HG03175 (cell line): ENCODE measurements around the gene CYP39A1.
"Not testable (repeated sequence)": the region's sequence is repeated elsewhere in the genome, so short reads cannot be mapped to it uniquely, and the experiment has no call there.

Source experiments
- ATAC-seq: cut with Tn5 transposase; IDR thresholded peaks from one replicate; pipeline ENCODE4 v1.9.1; 2021; ENCODE audit warnings: mild to moderate bottlenecking, moderate library complexity; ENCODE audit not compliant: unreplicated experiment

Gene CYP39A1

DNA sequence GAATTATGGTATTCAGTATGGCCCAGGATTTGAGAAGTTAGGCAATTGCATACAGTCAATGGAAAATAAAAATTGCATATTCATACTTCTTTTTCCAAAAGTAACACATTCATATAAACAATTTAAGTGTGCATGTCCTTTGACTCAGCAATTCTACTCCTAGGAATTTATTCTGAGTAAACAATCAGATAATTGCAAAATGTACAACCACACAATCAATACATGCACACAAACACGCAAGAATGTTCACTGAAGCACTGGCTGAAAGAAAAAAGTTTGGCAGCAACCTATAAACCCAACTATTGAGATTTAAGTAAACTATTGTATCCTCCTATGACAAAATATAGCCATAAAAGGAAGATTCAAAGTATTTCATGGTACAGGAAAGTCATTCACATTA, 1.6 kb downstream of the CYP39A1 start:
- no peak for ATAC-seq

DNA sequence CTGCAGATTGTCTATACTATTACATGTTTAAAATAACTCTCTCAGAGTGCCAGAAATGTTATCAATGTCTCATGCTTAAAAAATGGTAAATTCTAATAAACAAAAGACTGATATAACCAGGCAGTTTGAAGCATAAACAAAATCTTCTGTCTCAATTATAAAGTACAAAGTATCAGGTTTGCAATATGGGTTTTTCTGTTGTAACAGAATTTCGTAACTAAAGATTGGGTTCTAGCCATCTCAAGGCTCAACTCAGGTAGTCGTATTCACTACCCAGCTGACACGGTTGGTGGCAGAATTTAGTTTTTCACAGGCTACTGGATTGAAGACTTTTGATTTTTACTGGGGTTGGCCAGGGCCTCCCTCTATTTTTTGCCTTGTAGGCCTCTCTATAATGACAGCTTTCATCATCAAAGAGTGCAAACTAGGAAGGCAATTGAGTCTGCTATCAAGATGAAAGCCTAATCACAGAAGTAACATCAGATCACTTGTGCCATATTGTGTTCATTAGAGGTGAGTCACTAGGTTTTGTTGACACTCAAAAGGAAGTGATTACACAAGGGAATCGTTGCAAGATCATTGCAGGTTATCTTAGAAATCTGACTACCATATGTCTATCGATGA, 3.6 kb downstream of the CYP39A1 start:
- no peak for ATAC-seq

DNA sequence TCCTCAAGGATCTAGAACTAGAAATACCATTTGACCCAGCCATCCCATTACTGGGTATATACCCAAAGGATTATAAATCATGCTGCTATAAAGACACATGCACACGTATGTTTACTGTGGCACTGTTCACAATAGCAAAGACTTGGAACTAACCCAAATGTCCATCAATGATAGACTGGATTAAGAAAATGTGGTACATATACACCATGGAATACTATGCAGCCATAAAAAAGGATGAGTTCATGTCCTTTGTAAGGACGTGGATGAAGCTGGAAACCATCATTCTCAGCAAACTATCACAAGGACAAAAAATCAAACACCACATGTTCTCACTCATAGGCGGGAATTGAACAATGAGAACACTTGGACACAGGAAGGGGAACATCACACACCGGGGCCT, 4.5 kb downstream of the CYP39A1 start:
- not testable (repeated sequence) for ATAC-seq

DNA sequence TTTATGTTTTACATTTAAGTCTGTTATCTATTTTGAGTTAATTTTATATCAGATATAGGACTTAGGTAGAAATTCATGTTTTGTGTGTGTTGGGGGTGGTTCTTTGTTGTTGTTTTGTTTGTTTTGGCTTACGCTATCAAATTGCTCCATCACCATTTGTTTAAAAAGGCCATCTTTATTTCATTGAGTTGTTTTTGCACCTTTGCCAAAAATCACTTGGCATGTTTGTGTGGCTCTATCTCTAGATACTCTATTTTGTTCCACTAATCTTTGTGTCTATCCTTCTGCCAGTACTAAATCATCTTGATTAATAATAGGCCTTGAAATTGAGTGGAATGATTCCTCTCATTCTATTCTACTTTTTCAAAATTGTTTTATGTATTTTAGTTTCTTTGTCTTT, 7.4 kb downstream of the CYP39A1 start:
- no peak for ATAC-seq

DNA sequence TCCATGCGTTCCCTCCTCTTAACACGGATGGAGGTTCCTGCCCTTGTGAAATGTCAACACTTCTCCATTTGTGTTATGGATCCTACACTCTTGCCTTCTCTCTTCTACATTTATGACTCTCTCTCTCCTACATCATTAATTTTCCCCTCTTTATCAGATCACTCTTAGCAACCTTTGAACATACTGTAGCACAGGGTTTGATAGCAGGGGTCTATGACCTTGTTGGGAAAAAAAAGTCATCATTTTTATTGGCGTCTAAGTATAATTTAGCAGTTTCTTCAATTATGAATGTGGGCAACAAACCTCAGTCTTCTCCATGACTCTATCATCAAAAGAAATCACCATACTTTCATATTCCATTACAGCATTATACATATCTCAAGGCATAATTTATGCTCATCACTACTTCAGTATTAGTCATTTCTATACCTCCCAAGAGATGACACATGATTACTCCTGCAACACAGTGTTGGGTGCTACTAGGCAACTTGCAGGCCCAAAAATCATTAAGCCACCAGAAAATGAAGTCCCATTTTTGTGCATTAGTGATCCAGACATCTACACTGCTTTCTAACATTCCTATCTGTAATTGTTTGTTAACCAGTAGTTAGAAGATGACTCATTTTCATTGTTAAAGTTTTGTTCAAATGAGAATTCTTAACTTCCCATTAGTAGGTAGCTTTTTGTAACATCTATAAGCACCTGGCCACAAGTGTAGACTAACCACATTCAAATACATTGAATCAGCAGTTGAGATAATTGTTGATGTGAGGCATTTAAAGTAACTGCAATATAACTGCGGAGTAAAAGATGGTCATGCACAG, 9.5 kb downstream of the CYP39A1 start:
- ATAC-seq, result no peak

DNA sequence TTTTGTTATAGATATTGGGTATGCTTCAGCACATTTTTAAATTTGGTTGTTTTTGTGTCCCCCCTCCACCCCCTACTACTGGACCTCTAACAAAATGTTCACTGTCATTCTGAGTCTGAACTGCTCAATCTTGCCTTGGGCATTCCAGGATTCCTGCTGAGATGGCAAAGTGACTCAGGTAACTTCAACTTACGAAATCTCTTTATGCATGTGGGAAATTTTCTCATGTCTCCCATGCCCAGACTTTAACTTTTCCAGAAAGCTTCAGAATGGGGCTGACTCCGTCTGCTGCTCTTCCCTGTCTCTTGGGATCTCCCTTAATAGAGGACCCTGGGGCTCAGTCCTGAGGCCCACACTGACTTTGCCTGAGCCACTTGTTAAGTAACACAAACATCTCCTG, 14.0 kb downstream of the CYP39A1 start:
- no peak for ATAC-seq

DNA sequence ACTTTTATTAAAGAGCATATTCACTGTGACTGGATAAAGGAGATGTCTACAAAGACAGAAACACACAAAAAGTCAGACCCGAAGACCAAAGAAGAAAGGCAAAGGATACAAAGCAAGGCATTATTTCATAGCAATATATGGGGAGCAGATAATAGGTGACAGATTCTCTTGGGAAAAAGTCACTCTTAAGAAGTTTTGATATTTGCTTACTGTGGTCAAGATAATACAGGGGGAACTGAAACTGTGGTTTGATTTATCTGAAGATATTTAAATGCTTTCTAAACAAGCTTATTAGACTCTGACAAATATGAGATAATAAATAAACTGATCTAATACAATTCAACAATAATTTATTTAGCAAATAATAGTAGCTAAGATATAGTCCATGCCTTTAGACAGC, 14.7 kb downstream of the CYP39A1 start:
- no peak for ATAC-seq

DNA sequence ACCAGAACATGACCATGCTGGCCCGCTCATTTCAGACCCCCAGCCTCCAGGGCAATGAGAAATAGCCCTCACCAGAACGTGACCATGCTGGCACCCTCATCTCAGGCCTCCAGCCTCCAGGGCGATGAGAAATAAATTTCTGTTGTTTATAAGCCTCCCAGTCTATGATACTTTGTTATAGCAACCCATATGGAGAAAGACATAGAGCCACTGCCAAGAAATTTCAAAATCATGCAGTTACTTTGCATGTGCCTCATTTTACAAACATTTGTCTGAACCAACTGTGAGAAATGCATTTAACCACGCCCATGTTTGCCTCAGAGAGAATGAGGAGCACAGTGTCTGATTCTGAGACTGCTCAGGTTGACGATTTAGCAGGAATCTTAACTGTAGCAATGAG, 15.5 kb downstream of the CYP39A1 start:
- no peak for ATAC-seq

DNA sequence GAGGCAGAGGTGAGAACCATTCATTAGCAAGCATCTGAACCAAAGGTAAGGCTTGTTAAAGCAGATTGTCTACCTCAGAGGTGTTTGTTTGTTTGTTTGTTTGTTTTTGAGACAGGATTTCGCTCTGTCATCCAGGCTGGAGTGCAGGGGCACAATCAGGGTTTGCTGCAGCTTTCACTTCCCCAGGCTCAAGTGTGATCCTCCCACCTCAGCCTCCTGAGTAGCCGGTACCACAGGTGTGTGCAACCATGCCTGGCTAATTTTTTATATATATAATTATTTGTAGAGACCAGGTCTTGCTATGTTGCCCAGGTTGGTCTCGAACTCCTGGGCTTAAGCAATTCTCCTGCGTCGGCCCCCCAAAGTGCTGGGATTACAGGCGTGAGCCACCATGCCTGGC, 17.2 kb downstream of the CYP39A1 start:
- no peak for ATAC-seq

DNA sequence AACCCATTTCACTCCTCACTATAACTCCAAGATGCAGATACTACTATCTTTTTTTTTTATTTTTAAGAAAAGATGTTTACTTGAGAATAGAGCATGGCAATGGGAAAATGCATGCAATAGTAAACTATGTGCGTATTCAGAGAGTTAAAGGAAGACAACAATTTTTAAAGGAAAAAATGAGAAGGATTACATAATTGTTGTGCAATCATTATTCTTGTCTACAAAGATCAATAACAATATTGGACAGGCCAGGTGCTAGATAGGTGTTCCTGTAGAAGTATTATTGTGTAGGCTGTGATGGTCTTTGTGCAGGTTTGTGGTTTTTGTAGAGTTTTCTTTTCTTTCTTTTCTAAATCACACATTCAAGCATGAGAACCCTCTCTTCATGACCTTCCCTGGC, 20.6 kb downstream of the CYP39A1 start:
- ATAC-seq, result no peak

DNA sequence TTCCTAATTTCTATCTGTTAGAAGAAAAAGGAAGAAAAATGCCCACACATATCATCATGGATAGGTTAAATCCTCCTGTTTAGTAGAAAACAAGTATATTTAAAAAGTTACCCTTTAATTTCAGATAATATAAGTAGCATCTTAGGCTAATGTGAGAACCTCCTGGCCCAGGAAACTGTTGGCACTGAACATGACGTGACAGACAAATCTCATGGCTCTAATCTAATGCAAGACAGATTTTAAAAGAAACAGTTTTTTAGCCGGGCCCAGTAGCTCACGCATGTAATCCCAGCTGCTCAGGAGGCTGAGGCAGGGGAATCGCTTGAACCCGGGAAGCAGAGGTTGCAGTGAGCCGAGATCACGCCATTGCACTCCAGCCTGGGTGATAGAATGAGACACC, 22.9 kb downstream of the CYP39A1 start:
- no peak for ATAC-seq

DNA sequence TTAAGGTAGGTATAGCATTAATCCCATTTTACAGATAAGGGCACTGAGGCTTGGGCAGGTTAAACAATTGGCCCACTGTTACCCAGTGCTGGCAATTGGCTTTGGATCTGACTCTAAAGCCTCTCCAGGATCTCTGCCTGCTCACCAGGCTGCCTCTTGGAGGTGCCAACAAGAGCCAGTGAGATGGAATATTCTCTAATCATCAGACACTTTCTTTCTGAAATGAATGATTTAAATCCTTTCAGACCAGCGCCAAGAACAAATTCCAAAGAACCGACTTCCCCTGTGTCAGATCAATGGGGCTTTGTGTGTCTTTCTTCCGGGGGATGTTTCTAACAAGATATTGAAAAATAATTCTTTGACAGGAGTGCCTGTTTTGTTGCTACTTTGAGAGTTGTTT, 23.6 kb downstream of the CYP39A1 start:
- ATAC-seq, result no peak

DNA sequence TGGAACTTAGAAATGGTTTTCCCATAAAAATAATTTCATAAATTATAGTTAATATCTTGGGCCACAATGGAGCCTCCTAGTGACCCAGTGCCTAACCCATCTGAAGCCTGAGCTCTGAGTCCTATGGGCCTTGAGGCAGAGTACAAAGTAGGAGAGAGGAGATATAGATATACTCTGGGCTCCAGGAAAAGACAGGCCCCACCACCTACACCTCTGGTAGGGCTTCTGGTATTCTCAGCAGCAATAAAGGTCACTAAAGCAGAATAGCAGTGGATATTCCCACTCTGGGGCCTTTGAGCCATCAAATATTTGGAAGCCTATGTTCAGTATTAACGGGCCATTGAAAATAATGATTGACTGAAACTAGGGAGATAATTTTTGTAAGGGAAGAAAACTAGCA, 24.1 kb downstream of the CYP39A1 start:
- no peak for ATAC-seq

DNA sequence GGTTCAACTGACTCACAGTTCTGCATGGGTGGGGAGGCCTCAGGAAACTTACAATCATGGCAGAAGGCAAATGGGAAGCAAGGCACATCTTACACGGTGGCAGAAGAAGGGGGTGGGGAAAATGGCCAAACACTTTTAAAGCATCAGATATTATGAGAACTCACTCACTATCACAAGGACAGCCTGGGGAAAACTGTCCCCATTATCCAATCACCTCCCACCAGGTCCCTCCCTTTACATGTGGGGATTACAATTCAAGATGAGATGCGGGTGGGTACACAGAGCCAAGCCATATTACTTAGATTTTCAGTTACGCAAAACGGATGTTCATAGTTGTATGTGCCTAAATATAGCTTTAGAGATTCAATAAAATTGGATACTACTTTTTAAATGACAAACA, 25.6 kb downstream of the CYP39A1 start:
- no peak for ATAC-seq

DNA sequence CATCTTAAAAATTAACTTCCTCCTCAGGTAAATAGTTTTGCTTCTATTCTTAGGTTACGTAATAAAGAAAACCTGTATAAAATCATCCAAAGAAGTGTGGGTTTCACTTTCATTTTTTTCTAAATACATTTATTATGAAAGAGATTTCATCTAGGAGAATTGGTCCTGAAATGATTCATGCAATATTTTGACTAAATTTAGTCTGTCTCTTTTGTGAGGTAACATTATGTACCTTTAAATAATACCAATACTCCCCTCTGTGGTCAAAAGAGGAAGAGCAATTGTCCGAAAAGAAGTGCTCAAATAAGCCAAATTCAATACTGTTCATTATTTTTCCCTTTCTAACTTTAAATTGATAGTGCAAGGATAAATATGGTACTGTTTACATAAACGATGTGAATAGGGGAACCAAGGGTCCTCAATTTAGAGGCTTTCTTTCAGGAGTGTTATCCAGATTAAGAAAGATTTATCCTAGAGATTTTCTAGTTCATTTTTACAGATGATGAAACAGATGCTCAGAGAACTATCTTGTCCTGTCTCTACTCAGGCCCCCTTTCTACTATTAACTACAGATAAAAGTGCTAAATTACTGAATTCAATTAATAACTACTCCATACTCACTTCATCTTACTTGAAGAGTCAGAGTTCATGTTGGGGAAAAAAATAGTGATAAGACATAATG, 26.2 kb downstream of the CYP39A1 start:
- peak; percentile 87 for ATAC-seq

DNA sequence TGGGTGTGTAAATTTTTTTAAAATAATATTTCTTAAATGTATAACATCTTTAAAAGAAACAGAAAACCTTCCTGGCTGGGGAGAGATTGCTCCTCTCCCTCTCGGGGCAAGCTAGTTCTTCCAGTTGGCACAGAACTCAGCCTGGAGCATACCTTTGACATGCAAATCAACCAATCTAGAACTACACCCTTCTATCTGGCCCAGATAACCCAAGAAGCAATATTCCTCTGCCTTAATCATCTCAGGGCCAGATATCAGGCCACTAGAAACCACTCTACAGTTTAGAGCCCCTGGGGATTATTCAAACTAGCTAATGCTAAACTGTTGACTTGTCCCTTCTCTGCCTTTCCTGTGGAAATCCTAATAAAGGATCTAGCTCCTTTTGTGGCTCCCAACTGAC, 33.9 kb downstream of the CYP39A1 start:
- ATAC-seq, result no peak

DNA sequence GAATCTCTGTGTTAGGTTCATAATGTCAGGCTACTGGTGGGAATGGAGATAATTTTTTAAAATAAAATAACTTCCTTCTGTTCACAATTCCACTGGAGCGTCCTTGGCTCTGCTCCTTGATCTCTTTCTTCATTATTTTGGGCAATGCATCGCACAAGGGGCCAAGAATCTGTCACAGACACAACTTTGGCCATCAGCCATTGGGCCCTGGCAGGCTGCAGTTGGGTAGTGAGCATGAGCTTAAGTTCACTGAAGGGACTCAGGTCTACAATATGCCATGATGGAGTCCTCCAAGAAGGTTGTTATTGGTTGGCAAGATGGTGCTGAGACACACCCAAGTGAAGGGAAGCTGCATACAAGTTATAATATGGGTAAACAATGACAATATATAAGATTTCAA, 40.0 kb downstream of the CYP39A1 start:
- ATAC-seq, result no peak

DNA sequence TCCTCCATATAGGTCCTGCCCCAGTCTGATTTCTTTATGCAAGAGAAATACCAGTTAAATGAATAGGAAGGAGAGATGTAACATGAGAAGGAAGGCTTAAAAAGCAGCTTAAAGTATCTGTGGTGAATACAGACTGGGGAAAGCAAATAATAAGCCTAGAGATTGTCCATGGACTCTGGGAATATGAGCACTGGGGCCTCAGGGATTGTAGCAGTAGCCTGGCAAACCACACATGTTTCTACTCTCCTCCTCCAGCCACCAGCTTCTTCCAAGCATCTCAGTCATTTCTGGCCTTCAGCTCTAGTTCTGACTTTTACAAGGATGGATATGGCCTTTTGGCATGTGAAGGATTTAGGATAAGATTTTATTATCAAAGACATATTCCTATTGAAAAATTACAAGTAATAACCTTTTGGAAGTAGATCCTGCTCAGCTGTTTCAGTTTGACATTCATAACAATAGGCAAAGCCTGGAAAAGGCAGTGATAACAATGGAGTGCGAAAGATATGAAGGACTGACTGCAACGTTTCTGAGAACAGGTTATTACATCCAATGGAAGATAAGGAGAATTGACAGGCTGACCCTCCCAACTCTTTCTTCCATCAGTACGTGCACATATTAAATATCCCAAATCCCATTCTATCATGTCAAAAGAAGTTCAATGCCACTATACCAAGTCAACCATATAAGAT, 41.6 kb downstream of the CYP39A1 start:
- ATAC-seq, result no peak

DNA sequence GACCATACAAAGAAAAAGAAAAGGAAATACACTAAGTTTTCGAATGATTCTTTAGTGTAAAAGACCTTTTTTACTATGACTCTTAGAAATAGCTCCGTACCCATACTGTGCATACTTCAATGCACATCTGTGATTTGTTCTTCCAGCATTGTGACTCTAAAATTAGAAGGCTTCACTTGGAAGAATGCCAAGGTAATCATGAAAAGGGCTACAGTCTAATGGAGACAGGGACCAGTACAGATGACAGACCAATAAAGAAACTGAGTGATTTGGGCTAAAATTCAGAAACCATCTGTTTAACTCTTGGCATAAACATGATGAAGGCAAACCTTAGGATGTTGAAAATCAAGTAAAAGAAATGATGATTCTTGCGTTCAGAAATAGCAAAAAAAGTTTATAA, 46.3 kb downstream of the CYP39A1 start:
- no peak for ATAC-seq

DNA sequence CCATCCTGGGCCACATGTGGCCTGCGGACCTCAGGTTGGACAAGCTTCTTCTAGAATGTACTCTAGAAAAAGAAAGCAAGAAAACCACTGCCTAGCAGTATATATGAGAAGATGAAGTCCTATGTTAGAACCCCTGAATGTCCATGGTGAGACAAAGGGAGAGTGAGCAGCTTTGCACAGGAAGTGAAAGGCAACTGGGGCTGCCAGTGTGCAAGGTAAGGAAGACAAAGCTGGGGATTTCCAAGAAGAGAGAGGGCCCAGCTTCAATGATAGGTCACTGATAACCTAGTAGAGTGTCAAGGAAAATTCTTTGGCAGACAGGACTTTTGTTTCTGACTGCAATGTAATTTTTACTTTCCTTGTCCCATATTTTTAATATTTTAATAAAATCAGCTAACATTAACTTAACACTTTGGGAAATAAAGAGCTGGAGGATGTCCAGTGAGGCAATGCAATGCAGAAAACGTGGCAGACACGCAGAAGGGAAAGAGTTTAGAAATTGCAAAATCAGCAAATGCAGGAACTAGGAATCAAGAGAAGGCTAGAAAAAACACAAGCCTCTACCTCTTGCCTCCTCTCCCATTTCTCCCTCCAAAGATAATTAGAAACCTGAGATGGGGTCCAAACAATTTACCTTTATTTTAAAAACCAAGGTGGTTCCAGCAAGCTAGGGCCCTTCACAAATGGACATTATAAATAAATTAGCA, 47.4 kb downstream of the CYP39A1 start:
- no peak for ATAC-seq

DNA sequence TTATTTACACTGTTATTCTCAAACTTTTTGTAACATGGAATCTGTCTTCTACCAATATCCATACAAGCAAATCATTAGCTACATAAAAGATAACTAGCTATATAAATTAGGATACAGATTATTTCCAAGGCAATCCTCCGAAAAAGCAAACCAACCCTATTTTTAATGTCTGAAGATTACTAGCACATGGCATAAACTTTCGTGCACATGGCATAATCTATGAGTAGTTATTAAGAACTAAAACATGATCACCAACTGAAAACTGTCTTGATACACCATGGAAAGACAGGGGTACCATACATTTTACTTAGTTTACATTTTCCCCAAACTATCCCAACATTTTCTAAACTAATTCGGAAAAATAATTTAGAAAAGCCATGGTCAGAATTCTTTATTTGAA, 54.4 kb downstream of the CYP39A1 start:
- no peak for ATAC-seq
